ENCODE results near the gene EEF2KMT.
A peak's percentile ranks its signal among the peaks of the same experiment; 100 is the strongest.
"Not testable (repeated sequence)": the region's sequence is repeated elsewhere in the genome, so short reads cannot be mapped to it uniquely, and the experiment has no call there.

GRCh38 chr16:5097470-5098220 is at the start of gene EEF2KMT:
- TF ChIP-seq POLR2A (IDR thresholded peaks at IDR 0.05; ENCODE audit: control extremely low read depth in 1 of 2, low read depth in 2 of 2, low read length in 2 of 2); CTCF (IDR thresholded peaks at IDR 0.05; ENCODE audit: control extremely low read depth in 1 of 3, insufficient read depth in 1 of 3, low read depth in 1 of 3, low read length in 3 of 3); BRCA1 (IDR thresholded peaks at IDR 0.05; ENCODE audit: low read depth, low read length); GABPA (IDR thresholded peaks at IDR 0.05; ENCODE audit: borderline replicate concordance, insufficient read depth, low read length); ATF2 (IDR thresholded peaks at IDR 0.05; ENCODE audit: low read length); GTF2F1 (IDR thresholded peaks at IDR 0.05; ENCODE audit: borderline replicate concordance, low read depth, low read length); EZH2 (IDR thresholded peaks at IDR 0.05; ENCODE audit: low read depth, low read length, severe bottlenecking); TEAD4 (IDR thresholded peaks at IDR 0.05; ENCODE audit: low read depth, low read length): not testable (repeated sequence)
- TF ChIP-seq YY1 (IDR thresholded peaks at IDR 0.05; ENCODE audit: low read depth, low read length) (peak; percentile 69), MAX (IDR thresholded peaks at IDR 0.05) (0 out of 2 replicates have a peak, but pooled peaks have one; percentile 12)

All from H1 (cell line).